Activated naive CD8-positive, alpha-beta T cell treated with anti-CD3 and anti-CD28 coated beads for 36 hours (primary cell): ENCODE results near the gene PPFIBP1. TPM values are rescaled to one million over a fixed set of nuclear protein-coding genes. Genes with fewer than 3 reads are reported as not detected.

Source experiments
- DNase-seq: peaks from one replicate; pipeline ENCODE4 v3.0.0; 2021
- H3K27ac Mint-ChIP-seq: one replicate; pipeline ENCODE4 v1.8.0; 2022; ENCODE audit warnings: mild to moderate bottlenecking, moderate library complexity, mixed read lengths
- H3K27me3 Mint-ChIP-seq: one replicate; pipeline ENCODE4 v1.8.0; 2022; ENCODE audit warnings: mild to moderate bottlenecking, mixed read lengths
- H3K36me3 Mint-ChIP-seq: one replicate; pipeline ENCODE4 v1.8.0; 2021; ENCODE audit warnings: mild to moderate bottlenecking, mixed read lengths
- H3K4me1 Mint-ChIP-seq: one replicate; pipeline ENCODE4 v1.8.0; 2021; ENCODE audit warnings: mixed read lengths
- H3K4me3 Mint-ChIP-seq: one replicate; pipeline ENCODE4 v1.8.0; 2022; ENCODE audit warnings: mild to moderate bottlenecking, moderate library complexity, mixed read lengths
- H3K9me3 Mint-ChIP-seq: one replicate; pipeline ENCODE4 v1.8.0; 2022; ENCODE audit warnings: mixed read lengths
- total RNA-seq, 2 experiments: library from RNA; stranded (reverse); gene quantifications; one replicate each; pipeline ENCODE4 v1.2.3, GENCODE V29; 2021

PPFIBP1 gene
- total RNA-seq, 2 experiments from 2014 or later: 22.2 to 22.5 TPM

DNA sequence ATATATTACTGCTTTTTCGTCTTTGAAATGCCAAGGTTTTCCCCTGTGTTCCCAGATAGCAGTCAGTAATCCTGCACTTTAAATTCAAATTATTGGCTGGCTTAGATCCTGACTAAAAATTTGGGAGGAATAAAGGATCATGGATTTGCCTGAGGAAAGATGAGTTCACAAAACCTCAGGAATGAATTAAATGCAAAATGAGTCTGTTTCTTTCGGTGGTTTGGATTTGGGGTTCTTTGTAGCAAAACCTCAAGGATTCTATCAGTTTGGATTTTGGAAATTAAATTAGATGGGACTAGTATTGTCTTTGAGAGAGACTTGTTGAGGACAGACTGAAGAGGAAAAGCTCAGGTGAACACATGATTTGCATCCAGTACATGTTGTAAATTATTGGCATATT, 36.1 kb downstream of the PPFIBP1 start:
- Mint-ChIP-seq H3K9me3 (no peaks in the 10 kb centered on the region), H3K27me3 (no peaks in the 10 kb centered on the region), H3K4me1 (peaks cover 23% of the 10 kb centered on the region), H3K27ac (no peak overlapping the region), H3K36me3 (no peaks in the 10 kb centered on the region), H3K4me3 (no peak overlapping the region)
- no peak for DNase-seq

- Mint-ChIP-seq H3K9me3 (no peaks in the 10 kb centered on the region), H3K27ac (no peak overlapping the region), H3K4me1 (peaks cover 7% of the 10 kb centered on the region), H3K36me3 (no peaks in the 10 kb centered on the region), H3K27me3 (no peaks in the 10 kb centered on the region), H3K4me3 (no peak overlapping the region)
- DNase-seq: no peak
These were observed 37.7 kb downstream of the PPFIBP1 start for GRCh38 chr12:27561535-27562350.

DNA sequence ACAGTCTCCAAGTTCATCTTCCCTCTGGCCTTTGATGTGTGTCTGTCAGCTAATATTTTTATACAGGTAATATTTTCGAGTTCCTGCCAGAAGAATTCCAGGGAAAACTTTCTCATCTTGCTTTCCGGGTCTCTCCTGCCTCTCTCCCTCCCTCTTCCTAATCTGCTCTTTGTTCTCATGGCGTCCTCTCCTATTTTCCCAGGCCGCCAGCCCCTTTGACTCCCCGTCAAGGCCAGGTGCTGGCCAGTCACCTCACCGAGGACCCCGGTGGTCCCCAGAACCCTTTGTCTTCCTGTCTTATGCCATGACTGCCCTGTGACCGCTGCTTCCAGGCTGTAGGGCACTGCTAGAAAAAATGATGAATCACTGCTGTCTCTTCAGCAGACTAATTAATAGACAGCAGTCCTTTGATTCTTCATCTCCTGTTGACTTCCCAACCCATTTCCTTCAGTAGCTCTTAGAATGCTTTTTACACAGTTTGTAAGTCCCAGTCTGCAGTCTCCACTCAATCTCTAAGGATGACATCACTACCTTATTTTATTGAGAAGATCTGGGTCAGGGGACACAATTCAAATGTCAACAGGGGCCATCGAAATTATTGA, 40.7 kb downstream of the PPFIBP1 start:
- no peaks in the 10 kb centered on the region for H3K27me3 Mint-ChIP-seq
- H3K4me3 Mint-ChIP-seq: no peak overlapping the region
- DNase-seq: no peak
- peaks cover 7% of the 10 kb centered on the region for H3K4me1 Mint-ChIP-seq
- H3K9me3 Mint-ChIP-seq: no peaks in the 10 kb centered on the region
- H3K27ac Mint-ChIP-seq: no peak overlapping the region
- no peaks in the 10 kb centered on the region for H3K36me3 Mint-ChIP-seq

GRCh38 chr12:27566159-27566558, 42.2 kb downstream of the PPFIBP1 start:
- H3K27me3 Mint-ChIP-seq: no peaks in the 10 kb centered on the region
- peaks cover 7% of the 10 kb centered on the region for H3K4me1 Mint-ChIP-seq
- H3K36me3 Mint-ChIP-seq: no peaks in the 10 kb centered on the region
- no peaks in the 10 kb centered on the region for H3K9me3 Mint-ChIP-seq
- DNase-seq: no peak
- H3K27ac Mint-ChIP-seq: no peak overlapping the region
- H3K4me3 Mint-ChIP-seq: no peak overlapping the region

DNA sequence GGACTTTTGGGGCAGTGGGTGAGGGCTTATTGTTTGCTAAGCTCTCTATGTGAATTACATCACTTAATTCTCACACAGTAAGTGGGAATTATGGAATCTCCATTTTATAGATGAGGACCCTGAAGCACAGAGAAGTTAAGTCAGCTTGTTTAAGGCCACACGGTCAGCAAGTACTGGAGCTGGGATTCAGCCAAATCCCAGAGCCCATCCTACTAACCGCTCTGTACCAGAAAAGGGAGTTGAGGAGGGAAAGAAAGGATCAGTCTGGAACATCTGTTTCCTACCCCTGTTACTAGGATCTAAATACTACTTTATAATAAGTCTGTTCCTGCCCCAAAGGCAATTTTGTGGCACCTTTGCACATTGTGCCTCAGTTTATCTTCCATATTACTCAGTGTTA, 42.6 kb downstream of the PPFIBP1 start:
- Mint-ChIP-seq H3K27ac (no peak overlapping the region), H3K4me3 (no peak overlapping the region), H3K9me3 (no peaks in the 10 kb centered on the region), H3K27me3 (no peaks in the 10 kb centered on the region), H3K4me1 (peaks cover 5% of the 10 kb centered on the region), H3K36me3 (no peaks in the 10 kb centered on the region)
- no peak for DNase-seq

DNA sequence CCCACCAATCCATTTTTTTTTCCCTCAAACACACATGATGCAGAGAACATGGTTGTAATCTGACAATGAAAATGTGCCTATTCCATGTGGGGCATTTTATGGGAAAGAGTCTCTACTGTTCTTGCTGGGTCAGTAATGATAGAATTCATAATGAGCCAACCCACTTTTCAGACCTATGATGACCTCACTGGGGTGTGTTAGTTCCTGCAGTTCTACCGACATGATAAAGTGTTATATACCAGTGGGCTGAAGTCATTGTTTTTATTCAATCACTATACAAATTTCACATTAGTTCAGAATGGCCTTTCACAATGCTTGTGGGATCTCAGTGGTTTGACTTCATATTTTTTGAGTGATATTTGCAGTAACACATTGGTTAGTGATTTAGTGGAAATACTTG, 47.5 kb downstream of the PPFIBP1 start:
- no peaks in the 10 kb centered on the region for H3K9me3 Mint-ChIP-seq
- no peak for DNase-seq
- no peaks in the 10 kb centered on the region for H3K27me3 Mint-ChIP-seq
- no peaks in the 10 kb centered on the region for H3K36me3 Mint-ChIP-seq
- no peak overlapping the region for H3K4me3 Mint-ChIP-seq
- H3K27ac Mint-ChIP-seq: no peak overlapping the region
- H3K4me1 Mint-ChIP-seq: peaks cover 16% of the 10 kb centered on the region

DNA sequence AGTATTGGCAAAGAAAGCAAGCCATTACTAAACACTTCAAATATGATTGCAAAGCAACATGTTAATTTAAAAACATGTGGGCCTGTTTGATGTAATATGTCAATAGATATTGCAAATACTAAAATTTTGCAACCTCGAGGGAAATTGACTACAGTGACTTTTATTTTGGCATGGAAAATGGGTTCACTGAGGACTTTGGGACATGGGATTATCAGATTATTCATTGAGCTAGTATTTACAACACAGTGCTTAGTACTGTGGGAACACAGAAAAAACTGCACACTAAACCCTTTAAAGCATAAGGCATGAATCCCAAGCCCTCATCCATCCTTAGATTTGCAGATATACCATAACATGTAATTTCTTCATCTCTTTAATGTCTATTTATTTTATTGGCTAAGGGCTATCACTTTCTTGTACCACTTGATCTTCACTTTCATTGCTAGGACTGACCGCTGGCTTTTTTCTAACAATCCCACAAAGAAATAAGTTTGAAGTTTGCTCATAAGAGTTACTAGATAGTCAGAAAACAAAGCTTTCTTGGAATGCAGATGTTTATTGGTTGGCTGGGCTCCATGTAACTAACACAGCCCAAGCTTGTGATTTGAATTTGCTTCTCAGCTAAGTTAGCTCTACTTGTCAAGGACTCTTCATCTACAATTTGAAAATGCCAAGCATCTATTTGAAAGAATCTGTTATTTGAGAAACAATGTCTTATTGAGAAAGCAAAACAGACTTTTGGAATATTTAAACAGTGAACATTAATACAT, 48.7 kb downstream of the PPFIBP1 start:
- Mint-ChIP-seq H3K4me1 (peaks cover 16% of the 10 kb centered on the region), H3K36me3 (peaks cover under 1% of the 10 kb centered on the region), H3K27me3 (no peaks in the 10 kb centered on the region), H3K4me3 (no peak overlapping the region), H3K27ac (no peak overlapping the region), H3K9me3 (no peaks in the 10 kb centered on the region)
- DNase-seq: no peak

DNA sequence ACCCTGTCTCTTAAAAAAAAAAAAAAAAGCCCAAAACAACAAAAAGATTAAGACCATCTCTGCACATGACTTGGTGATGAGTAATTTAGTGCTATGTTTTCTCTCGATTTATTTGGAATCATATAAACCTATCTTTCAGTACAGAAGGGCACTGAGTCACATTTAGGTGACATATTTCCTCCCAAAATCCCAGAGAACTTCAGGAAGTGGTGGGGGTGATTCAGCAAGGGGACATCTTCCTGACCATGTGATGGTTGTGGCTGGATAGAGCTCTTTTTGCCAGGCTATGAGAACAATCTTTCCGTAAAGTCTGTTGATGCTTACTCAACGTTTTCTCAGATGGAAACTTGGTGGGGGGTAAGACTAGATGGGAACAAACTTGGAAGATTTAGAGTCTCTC, 50.0 kb downstream of the PPFIBP1 start:
- H3K9me3 Mint-ChIP-seq: no peaks in the 10 kb centered on the region
- H3K36me3 Mint-ChIP-seq: peaks cover 2% of the 10 kb centered on the region
- no peak overlapping the region for H3K4me3 Mint-ChIP-seq
- H3K27me3 Mint-ChIP-seq: no peaks in the 10 kb centered on the region
- no peak overlapping the region for H3K27ac Mint-ChIP-seq
- peaks cover 16% of the 10 kb centered on the region for H3K4me1 Mint-ChIP-seq
- DNase-seq: no peak

DNA sequence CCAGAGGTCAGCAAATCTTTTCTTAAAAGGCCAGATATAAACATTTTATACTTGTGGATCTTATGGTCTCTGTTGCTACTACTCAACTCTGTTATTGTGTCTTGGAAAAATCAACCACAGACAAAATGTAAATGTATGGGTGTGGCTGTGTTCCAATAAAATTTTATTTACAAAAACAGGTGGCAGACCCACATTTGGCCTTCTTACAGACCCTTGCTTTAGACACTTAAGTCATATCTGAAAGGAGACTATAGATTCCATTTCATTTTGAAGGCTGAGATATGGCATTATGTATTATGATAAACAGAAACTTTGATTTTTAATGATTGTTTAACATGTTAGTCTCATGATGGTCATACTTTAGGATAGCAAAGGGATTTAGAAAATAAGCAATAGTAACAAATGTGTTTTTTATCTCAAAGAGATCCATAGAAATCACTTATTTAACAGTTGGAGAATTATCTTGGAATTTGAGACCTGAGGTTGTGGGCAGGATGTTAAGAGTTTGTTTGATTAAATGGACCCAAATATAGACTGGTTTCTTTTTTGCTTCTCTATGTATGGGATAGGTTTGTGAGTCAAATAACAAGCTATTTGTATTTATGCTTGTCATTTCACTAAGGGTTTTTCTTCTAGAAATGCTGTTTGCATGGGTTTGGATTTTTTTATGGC, 51.2 kb downstream of the PPFIBP1 start:
- peaks cover 20% of the 10 kb centered on the region for H3K4me1 Mint-ChIP-seq
- peaks cover 5% of the 10 kb centered on the region for H3K36me3 Mint-ChIP-seq
- H3K27ac Mint-ChIP-seq: no peak overlapping the region
- no peak for DNase-seq
- no peak overlapping the region for H3K4me3 Mint-ChIP-seq
- H3K9me3 Mint-ChIP-seq: no peaks in the 10 kb centered on the region
- no peaks in the 10 kb centered on the region for H3K27me3 Mint-ChIP-seq

GRCh38 chr12:27575762-27576118, 51.7 kb downstream of the PPFIBP1 start:
- H3K27ac Mint-ChIP-seq: no peak overlapping the region
- H3K4me3 Mint-ChIP-seq: no peak overlapping the region
- H3K27me3 Mint-ChIP-seq: no peaks in the 10 kb centered on the region
- H3K4me1 Mint-ChIP-seq: peaks cover 20% of the 10 kb centered on the region
- no peak for DNase-seq
- H3K9me3 Mint-ChIP-seq: no peaks in the 10 kb centered on the region
- H3K36me3 Mint-ChIP-seq: peaks cover 5% of the 10 kb centered on the region

- no peak overlapping the region for H3K4me3 Mint-ChIP-seq
- no peak overlapping the region for H3K27ac Mint-ChIP-seq
- H3K9me3 Mint-ChIP-seq: no peaks in the 10 kb centered on the region
- H3K4me1 Mint-ChIP-seq: peaks cover 24% of the 10 kb centered on the region
- peaks cover 5% of the 10 kb centered on the region for H3K36me3 Mint-ChIP-seq
- no peak for DNase-seq
- no peaks in the 10 kb centered on the region for H3K27me3 Mint-ChIP-seq
These were observed 52.8 kb downstream of the PPFIBP1 start for GRCh38 chr12:27576667-27577347.

DNA sequence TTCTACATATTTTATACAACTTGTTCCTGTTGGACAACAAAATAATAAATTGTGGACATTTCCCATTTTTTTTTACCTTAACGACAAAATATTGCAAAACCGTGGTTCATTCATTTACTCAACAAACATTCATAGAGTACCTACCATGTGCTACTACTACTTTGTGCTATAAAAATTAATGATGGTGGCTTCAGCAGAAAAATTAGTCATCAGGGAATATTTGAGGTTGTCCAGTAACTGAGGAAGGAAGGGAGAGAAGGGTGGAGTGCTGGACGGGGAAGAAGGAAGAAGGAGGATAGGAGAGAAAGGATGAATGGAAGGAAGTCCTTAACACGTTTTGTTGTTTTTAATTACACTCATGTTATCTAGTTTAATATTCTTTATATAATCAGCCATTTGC, 53.7 kb downstream of the PPFIBP1 start:
- peaks cover 7% of the 10 kb centered on the region for H3K36me3 Mint-ChIP-seq
- H3K9me3 Mint-ChIP-seq: no peaks in the 10 kb centered on the region
- no peak for DNase-seq
- no peak overlapping the region for H3K4me3 Mint-ChIP-seq
- peaks cover 26% of the 10 kb centered on the region for H3K4me1 Mint-ChIP-seq
- no peaks in the 10 kb centered on the region for H3K27me3 Mint-ChIP-seq
- H3K27ac Mint-ChIP-seq: no peak overlapping the region

DNA sequence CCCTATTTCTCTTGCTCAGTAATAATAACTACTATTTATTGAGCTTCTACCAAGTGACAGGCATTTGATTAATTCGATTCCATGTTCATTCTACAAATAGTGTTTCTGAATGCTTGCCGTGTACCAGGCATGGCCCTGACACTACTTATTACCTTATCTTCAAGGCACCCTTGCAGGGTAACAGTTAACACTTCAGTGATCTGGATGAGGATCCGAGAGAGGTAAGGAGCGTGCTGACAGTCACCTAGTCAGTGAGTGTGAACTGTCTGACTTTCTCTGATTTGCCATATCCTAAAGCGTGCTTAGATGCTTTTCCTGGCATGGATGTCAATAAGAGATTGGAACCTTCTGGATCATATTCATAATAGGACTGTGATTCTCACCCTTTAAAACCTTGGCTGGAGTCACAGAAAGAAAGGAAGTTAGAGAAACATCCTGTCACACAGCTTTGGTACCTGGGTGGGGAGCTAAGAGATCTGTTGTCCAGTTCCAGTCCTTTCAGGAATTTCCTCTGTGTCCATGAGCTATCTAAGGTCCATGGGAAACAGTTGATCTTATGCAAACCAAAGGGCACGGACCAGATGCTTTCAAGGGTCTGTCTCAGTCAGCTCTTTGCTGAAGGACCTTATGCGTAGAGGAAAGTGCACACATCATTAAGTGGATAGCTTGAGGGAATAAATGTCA, 54.8 kb downstream of the PPFIBP1 start:
- Mint-ChIP-seq H3K4me3 (no peak overlapping the region), H3K9me3 (no peaks in the 10 kb centered on the region), H3K27me3 (no peaks in the 10 kb centered on the region)

More for the DNA sequence above, 54.8 kb downstream of the PPFIBP1 start:
- Mint-ChIP-seq H3K4me1 (peaks cover 21% of the 10 kb centered on the region), H3K36me3 (peaks cover 9% of the 10 kb centered on the region), H3K27ac (no peak overlapping the region)
- no peak for DNase-seq
